Thyroid gland (tissue), 4 donors: ENCODE data around the gene IQCC.

ENCODE experiments used
- CTCF ChIP-seq, 6 experiments: fragments of 200-600 bp in 3 of 6; fragments of 450-650 bp in 3 of 6; sonication (generic) in 3 of 6; IDR thresholded peaks; one replicate each; pipeline ENCODE4 v1.5.1; 2016 to 2019; ENCODE audit warnings: antibody characterized with exemption in 6 of 6, mild to moderate bottlenecking in 2 of 6, inconsistent platforms in 1 of 6, moderate library complexity in 1 of 6
- POLR2A ChIP-seq, 2 donors: fragments of 450-650 bp; IDR thresholded peaks; one replicate each; pipeline ENCODE4 v1.6.1; 2017; ENCODE audit warnings: antibody characterized with exemption in 2 of 2, mild to moderate bottlenecking in 2 of 2, moderate library complexity in 1 of 2

- TF ChIP-seq CTCF (IDR thresholded peaks at IDR 0.05) = no peak
- TF ChIP-seq POLR2A (IDR thresholded peaks at IDR 0.05) = no peak
Measured at GRCh38 chr1:32197074-32197473, 8.4 kb upstream of the IQCC start.
